COR-L47 (cell line): ENCODE results near the gene CDK4.
A peak's percentile ranks its signal among the peaks of the same experiment; 100 is the strongest.

Source experiments
- DNase-seq: peaks from one replicate; lab custom pipeline; 2025; lab: John Stamatoyannopoulos, UW

The CDK4 gene

DNA sequence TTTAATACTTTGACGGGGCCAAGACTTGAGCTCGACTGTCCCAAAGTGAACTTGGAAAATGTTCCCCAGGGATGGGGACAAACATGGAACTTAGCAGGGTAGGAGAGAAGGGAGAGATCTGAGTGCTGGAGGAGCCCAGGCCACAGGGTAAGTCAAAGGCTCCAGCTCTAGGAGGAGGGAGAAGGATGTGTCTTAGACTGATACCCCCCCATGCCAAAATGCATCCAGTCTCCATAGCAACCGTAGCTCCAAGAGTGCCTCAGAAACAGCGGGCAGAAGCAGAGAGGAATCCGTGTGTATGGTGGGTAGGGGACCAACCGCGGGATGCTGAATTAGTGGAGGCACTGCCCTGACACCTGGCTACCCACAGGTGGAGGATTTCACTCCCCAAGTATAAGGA is 12.7 kb downstream of the CDK4 start:
- no peak for DNase-seq

DNA sequence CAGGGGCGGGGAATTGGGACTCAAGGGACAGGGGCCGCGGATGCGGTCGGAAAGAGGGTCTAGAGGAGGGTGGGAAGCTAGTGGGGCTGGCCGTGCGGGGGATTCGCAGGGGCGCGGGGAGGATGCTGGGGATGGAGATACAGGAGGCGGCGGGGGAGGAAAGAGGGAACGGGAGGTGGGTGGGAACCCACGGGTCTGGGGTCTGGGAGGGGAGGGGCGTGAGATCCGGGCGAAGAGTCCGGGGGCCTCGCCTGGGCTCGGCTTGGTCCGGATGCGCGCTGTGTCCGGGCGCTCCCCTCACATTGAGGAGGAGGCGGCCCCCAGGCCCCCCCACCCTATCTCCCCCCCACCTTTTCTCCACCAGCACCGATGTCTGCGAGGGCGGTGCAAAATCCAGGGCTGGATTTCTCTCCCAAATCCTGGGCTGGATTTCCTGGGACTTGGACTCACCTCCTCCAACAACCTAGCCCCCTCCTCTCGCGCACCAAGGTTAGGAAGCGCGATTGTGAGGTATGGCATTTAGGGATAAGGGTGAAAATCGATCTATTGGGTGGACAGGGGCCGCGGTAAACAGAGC is 13.4 kb downstream of the CDK4 start, which contains the start of gene AGAP2:
Gene AGAP2, minus strand, starts transcription at position 82 of the 577 bp plus-strand sequence. CDS start 496 bp downstream, outside the sequence.
- DNase-seq = peak; percentile 70

DNA sequence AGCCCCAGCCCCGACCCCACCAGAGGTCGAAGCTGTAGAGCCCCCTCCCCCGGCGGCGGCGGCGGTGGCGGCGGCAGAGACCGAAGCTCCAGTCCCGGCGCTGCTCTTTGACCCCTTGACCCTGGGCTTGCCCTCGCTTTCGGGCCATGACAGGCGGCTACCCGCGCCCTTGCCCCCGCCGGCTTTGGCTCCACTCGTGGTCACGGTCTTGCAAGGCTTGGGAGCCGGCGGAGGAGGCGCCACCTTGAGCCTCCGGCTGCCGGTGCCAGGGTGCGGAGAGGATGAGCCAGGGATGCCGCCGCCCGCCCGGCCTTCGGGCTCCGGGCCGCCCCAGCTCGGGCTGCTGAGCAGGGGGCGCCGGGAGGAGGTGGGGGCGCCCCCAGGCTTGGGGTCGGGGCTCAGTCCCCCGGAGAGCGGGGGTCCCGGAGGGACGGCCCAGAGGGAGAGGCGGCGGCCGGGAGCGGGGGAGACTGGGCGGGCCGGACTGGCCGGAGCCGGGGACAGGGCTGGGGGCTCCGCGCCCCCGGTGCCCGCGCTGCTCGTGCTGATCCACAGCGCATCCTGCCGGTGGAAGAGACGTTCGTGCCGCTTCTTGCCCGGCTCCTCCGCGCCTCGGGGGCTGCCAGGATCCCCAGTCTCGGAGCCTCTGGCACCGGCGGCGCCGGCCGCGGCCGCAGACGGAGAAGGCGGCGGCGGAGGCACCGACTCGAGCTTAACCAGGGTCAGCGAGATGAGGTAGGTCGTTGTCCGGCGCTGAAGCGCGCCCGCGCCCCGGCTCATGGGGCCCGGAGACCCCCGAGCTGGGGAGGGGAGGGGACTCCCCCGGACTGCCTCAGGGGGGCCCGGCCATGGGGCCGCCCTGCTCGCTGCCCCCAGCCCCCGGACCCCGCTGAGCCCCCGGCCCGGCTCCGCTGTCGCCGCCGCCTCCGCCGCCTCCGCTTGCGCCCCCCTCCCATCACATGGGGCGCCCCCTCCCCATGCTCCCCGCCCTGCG is 14.3 kb downstream of the CDK4 start:
- peak; percentile 12 for DNase-seq

GRCh38 chr12:57736741-57737466 is 15.2 kb downstream of the CDK4 start:
- DNase-seq = no peak

DNA sequence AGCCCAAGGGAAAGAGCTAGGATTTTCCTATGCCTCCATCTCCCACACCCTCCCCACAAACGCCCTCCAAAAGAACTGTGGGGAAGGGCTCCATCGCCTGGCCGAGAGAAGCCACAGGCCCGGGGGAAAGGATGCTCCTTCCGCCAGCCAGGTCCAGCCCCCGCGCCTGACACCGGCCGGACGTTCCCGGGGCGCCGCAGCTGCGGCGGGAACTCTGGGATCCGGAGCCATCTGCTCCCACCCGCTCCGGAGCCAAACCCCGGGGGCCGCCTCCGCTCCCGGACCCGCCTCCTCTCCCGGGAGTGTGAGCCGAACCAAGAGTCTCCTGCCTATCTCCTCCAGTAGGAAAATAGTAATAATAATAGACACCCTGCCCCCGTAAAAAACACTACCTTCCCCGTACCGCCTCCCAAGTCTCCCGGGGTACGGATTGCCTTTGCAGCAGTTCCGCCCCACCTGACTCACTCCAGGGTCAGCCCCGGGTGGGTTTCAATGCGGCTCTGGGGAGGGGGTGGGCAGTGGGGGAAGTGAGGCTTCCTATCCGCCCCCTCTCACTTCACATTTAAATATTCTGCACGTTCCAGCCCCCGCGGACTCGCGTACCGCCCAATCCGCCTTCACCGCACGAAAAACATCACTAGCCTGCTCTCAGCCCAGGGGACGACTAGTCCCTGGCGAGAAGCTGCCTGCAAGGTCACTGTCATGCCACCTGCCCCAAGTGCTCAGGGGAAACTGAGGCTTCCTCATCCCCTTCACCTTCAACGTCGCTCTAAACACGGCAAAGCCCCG is 16.0 kb downstream of the CDK4 start:
- peak; percentile 59 for DNase-seq

GRCh38 chr12:57735198-57735855 is 16.8 kb downstream of the CDK4 start:
- peak; percentile 33 for DNase-seq

GRCh38 chr12:57734591-57734990 is 17.5 kb downstream of the CDK4 start:
- no peak for DNase-seq

- no peak for DNase-seq
Measured at GRCh38 chr12:57733928-57734327, 18.2 kb downstream of the CDK4 start.

GRCh38 chr12:57732726-57733593 is 19.1 kb downstream of the CDK4 start:
- DNase-seq = no peak

- DNase-seq = no peak
Measured at GRCh38 chr12:57732270-57732669, 19.8 kb downstream of the CDK4 start.

GRCh38 chr12:57731411-57732080 is 20.6 kb downstream of the CDK4 start:
- no peak for DNase-seq

DNA sequence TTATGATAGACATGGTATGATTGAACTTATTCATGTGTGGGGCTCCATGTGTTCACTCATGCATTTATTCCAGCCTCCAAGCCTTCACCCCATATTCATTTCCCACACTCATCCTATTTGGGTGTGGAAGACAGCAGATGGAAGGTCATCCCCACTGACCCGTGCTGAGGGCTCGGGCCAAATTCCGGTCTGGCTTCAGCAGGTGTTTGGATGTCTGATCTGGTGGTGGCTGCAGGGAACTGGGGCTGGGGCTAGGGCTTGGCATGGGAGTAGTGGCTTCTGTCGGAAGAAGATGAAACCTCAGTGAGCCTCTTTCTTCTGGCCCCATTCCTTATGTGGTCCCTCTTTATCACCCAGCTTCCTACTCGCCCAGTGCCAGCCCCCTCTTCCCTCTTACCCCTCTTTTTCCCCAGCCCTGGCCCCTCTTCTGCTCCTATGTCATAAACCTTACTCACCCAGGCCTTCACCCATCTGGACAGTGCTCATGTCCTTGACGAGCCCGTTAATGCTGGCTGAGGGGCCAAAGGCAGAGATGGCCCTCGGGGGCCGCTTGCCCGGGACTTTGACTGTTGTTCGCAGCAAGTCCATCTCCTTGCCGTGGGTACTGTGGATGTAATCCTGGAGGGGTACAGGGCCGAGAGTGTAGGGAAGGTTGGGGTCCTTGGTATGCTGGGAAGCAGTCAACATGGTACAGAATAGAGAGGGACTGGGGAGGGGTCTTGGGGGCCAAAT is 21.6 kb downstream of the CDK4 start:
- no peak for DNase-seq

GRCh38 chr12:57729321-57729844 is 22.7 kb downstream of the CDK4 start:
- no peak for DNase-seq

DNA sequence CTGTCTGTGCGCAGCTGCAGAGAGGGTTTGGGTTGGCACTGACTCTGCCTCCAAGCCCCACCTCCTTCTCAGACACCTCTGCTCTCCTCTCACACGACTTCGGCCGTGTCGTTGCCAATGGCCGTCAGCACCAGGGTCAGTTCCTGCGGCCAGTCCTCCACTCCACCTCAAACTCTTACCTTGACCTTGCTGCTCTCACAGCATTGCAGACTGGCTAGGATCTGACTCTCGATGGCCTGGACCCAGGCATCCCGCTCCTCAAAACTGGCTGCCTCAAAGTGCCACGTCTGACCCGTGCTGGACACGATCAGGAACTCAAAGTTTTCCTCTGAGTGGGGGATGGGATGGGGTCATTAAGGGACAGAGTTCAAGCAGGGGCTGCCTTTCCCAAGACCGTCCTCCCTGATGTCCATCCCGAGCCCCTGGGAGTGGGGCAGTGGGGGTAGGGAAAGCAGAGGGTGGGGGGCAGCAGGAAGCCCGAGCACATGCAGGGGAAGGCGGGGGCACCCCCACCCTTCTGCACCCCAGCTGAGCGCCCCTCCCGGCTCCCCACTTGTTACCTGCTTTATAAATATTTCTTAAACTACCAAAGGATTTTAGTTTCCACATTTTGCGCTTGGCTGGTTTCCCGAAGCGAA is 24.2 kb downstream of the CDK4 start:
- no peak for DNase-seq

DNA sequence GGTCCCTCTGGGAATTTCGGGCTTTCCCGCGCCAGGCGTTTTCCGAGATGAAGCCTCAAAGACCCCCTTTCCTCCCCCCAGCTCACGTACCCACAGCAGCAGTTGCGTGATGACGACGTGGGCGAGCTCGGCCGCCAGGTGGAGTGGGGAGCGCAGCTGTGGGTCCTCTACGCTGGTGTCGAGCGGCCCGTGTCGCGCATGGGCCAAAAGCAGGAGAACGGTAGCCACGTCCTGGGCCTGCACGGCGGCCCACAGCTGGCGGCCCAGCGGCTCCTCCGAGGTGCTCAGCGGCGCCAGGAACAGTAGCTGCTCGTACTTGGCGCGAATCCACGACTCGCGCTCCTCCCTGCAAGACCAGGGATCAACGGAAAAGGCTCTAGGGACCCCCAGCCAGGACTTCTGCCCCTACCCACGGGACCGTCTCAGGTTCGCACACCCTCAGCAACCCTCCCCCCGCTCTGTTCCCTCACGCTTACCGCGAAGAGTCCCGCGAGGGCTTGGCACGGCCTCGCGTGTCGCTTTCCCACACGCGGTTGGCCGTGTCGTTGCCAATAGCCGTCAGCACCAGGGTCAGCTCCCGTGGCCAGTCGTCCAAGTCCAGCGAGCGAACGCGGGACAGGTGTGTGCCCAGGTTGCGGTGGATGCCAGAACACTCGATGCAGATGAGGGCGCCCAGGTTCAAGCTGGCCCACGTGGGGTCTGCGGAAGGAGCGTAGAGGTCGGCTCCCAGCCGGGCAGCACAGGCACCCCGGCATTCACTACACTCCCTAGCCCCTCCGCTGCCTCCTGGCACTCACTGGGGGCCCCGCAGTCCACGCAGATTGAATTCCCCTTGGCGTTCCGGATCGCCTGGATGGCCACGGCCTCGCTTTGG is 25.0 kb downstream of the CDK4 start:
- peak; percentile 68 for DNase-seq

DNA sequence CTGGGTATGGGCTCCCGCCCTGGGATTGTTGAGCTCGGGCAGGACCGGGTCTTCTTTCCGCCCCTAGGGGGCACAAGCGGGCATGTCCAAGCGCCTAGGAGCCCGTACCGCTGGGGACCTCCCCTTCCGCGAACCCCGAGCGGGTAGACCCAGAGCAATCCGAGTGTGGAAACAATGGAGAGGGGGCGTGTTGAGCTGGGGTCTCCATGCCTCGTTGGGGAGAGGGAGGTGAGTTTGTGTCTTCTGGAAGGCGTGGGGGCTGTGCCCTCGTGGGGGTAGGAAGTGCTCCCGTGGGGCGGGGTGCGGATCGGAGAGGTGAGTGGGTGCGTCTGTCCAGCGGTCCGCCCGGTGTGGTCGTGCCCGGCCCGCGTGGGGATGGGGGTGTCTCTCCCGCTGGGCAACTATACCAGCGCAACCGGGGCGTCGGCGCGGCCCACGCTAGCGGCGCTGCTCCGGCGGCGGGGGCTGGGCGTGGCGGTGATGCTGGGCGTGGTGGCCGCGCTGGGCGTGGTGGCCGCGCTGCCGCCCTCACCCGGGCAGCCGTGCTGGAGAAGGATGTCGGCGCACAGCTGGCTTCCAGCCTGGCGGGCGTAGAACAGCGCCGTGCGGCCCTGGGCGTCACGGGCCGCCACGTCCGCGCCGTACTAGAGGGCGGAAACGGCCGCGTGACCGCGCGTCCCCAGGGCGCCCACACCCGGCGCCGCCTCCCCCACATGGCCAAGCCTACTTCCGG is 25.8 kb downstream of the CDK4 start:
- peak; percentile 86 for DNase-seq

DNA sequence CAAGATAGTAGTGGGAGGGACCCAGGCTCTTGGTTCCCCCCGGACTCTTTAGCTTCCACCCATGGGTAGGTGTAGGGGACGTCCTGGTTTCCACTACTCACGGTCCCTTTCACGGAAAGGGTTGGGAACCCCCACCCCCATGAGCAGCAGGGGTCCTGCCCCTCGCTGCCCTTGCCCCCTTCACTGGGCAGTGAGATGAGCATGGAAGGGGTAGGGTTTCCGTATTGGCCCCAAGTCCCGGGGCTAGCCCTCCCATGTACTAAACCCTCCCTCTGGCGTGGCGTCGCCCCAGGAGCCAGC is 26.3 kb downstream of the CDK4 start:
- no peak for DNase-seq
